ENCODE data around the gene SARS2.

SARS2 gene, protein sequence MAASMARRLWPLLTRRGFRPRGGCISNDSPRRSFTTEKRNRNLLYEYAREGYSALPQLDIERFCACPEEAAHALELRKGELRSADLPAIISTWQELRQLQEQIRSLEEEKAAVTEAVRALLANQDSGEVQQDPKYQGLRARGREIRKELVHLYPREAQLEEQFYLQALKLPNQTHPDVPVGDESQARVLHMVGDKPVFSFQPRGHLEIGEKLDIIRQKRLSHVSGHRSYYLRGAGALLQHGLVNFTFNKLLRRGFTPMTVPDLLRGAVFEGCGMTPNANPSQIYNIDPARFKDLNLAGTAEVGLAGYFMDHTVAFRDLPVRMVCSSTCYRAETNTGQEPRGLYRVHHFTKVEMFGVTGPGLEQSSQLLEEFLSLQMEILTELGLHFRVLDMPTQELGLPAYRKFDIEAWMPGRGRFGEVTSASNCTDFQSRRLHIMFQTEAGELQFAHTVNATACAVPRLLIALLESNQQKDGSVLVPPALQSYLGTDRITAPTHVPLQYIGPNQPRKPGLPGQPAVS

DNA sequence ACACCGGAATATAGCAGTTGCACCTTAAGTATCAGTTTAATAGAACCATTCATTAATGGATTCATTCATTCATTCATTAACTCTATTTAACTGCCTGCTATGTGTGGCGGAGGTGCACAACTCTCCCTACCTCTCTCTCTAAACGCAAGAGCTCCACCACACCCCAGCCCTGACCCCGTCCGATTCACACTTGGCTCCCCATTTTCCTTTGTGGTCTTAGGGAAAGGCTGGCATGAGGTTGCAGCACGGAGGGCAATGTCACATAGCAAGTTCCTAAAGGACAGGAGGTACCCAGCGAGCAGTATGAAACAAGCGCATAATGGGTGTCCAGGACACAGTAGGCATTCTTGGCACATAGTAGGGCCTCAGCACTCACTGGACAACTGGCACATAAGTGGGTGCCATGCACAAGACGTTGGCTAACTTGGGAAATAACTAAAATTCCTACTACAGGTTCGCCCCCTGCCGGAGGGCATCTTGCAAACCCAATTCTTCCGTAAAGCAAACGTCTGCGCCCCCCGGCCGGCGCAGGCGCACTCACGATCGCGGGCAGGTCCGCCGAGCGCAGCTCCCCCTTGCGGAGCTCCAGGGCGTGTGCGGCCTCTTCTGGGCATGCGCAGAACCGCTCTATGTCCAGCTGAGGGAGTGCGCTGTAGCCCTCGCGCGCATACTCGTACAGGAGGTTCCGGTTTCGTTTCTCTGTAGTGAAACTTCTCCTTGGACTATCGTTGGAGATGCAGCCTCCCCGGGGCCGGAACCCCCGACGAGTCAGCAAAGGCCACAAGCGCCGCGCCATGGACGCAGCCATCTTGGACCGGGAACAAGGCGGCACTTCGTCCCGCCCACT, at the start of gene SARS2:
Gene SARS2 (minus strand): TSS at position 835 of the 847 bp plus-strand sequence. CDS start 27 bp downstream, at position 808.
- no peak for DNase-seq (ENCODE audit: low spot score)
- H3K4me3 ChIP-seq (ENCODE audit: severe bottlenecking), result peak within 1 kb of the TSS; percentile 59
- no peaks in the 10 kb centered on the region for H3K9me3 ChIP-seq (ENCODE audit: severe bottlenecking)
- H3K27ac ChIP-seq (ENCODE audit: poor library complexity, severe bottlenecking), result peak within 1 kb of the TSS; percentile 67
- no peaks in the 10 kb centered on the region for H3K4me1 ChIP-seq (ENCODE audit: insufficient read depth, poor library complexity, severe bottlenecking)
- H3K36me3 ChIP-seq (ENCODE audit: low read depth), result peaks cover 32% of the 10 kb centered on the region
- no peaks in the 10 kb centered on the region for H3K27me3 ChIP-seq (ENCODE audit: insufficient read depth, poor library complexity, severe bottlenecking)
- peak; percentile 40 for ATAC-seq (ENCODE audit: low read depth)
- TF ChIP-seq, protein P1, sequence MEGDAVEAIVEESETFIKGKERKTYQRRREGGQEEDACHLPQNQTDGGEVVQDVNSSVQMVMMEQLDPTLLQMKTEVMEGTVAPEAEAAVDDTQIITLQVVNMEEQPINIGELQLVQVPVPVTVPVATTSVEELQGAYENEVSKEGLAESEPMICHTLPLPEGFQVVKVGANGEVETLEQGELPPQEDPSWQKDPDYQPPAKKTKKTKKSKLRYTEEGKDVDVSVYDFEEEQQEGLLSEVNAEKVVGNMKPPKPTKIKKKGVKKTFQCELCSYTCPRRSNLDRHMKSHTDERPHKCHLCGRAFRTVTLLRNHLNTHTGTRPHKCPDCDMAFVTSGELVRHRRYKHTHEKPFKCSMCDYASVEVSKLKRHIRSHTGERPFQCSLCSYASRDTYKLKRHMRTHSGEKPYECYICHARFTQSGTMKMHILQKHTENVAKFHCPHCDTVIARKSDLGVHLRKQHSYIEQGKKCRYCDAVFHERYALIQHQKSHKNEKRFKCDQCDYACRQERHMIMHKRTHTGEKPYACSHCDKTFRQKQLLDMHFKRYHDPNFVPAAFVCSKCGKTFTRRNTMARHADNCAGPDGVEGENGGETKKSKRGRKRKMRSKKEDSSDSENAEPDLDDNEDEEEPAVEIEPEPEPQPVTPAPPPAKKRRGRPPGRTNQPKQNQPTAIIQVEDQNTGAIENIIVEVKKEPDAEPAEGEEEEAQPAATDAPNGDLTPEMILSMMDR (IDR thresholded peaks at IDR 0.05; ENCODE audit: poor library complexity, severe bottlenecking), result peak; percentile 99

DNA sequence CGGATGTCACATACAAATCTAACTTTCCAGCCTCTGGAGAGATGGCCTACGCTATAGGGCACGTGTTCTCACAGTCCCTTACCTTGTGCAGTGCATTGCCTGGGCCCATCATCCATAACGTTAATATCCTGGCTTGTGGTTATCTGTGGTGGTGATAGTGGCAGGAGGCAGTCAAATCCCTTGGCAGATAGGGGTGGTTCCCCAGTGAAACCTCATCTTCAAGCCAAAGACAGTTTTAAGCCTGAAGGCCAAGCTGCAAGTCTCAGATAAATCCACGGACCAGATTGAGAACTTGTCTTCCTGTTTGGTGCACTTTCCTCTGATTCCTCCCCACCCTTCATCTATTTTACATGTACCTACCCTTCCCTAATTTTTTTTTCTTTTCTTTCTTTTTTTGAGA, 49.2 kb upstream of the SARS2 start:
- DNase-seq (ENCODE audit: low spot score), result no peak
- Histone ChIP-seq H3K36me3 (ENCODE audit: low read depth) (no peaks in the 10 kb centered on the region), H3K27ac (ENCODE audit: poor library complexity, severe bottlenecking) (no peak overlapping the region), H3K4me3 (ENCODE audit: severe bottlenecking) (no peak overlapping the region), H3K9me3 (ENCODE audit: severe bottlenecking) (peaks cover 4% of the 10 kb centered on the region), H3K27me3 (ENCODE audit: insufficient read depth, poor library complexity, severe bottlenecking) (no peaks in the 10 kb centered on the region), H3K4me1 (ENCODE audit: insufficient read depth, poor library complexity, severe bottlenecking) (no peaks in the 10 kb centered on the region)
- no peak for ATAC-seq (ENCODE audit: low read depth)
- TF ChIP-seq, protein P1 (IDR thresholded peaks at IDR 0.05; ENCODE audit: poor library complexity, severe bottlenecking), result no peak

DNA sequence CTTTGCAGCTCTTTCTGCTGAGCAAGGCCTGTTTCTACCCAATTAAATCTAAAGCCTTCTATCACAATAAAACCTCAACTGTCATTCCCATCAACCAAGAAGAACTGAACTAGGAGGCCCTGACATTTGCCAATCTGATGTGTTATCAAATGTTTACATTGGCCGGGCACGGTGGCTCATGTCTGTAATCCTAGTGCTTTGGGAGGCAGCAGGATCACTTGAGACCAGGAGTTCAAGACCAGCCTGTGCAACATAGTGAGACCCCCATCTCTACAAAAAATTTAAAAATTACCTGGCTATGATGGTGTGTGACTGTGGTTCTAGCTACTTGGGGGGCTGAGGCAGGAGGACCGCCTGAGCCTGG, 47.7 kb upstream of the SARS2 start:
- no peak overlapping the region for H3K4me3 ChIP-seq (ENCODE audit: severe bottlenecking)
- no peaks in the 10 kb centered on the region for H3K36me3 ChIP-seq (ENCODE audit: low read depth)
- TF ChIP-seq, protein P1 (IDR thresholded peaks at IDR 0.05; ENCODE audit: poor library complexity, severe bottlenecking), result no peak
- H3K27me3 ChIP-seq (ENCODE audit: insufficient read depth, poor library complexity, severe bottlenecking), result no peaks in the 10 kb centered on the region
- DNase-seq (ENCODE audit: low spot score), result no peak
- ATAC-seq (ENCODE audit: low read depth), result no peak
- no peak overlapping the region for H3K27ac ChIP-seq (ENCODE audit: poor library complexity, severe bottlenecking)
- H3K9me3 ChIP-seq (ENCODE audit: severe bottlenecking), result peaks cover 4% of the 10 kb centered on the region
- H3K4me1 ChIP-seq (ENCODE audit: insufficient read depth, poor library complexity, severe bottlenecking), result peaks cover 3% of the 10 kb centered on the region

DNA sequence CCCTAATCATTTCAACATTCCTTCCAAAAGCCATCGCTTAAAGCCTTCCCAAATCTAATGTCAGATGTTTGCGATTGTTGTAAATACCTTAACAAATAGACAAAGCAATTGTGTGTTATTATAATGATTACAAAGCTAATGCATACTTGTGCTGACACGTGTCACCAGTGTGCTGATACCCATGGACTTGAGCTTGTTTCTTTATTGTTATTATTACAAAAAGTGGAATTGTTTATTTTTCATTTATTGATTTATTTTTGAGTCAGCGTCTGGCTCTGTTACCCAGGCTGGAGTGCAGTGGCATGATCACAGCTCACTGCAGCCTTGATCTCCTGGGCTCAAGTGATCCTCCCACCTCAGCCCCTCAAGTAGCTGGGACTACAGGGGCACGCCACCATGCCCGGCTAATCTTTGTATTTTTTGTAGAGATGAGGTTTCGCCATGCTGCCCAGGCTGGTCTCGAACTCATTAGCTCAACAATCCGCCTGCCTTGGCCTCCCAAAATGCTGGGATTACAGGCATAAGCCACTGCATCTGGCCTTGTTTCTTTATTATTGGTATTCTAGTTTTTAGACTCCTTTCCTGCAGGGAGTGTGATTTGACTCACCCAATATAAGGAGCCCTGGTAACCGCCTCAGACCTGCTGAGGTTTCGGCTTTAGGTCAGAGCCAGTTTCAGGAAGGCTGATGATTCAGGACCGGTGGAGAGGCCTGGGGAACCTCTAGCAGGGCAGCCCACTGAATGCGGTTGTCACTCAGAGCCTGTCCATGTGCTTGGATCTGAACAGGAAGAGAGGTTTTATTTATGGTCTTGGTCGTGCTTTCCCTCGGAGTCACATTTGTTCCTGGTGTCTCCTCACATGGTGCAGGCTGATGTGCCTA, 47.1 kb upstream of the SARS2 start:
- DNase-seq (ENCODE audit: low spot score), result no peak

More for the DNA sequence above, 47.1 kb upstream of the SARS2 start:
- no peaks in the 10 kb centered on the region for H3K27me3 ChIP-seq (ENCODE audit: insufficient read depth, poor library complexity, severe bottlenecking)
- TF ChIP-seq, protein P1 (IDR thresholded peaks at IDR 0.05; ENCODE audit: poor library complexity, severe bottlenecking), result no peak
- no peak overlapping the region for H3K4me3 ChIP-seq (ENCODE audit: severe bottlenecking)
- ATAC-seq (ENCODE audit: low read depth), result 0 out of 3 replicates have a peak, but pooled peaks have one; percentile 17
- no peaks in the 10 kb centered on the region for H3K36me3 ChIP-seq (ENCODE audit: low read depth)
- H3K9me3 ChIP-seq (ENCODE audit: severe bottlenecking), result peaks cover 4% of the 10 kb centered on the region
- no peak overlapping the region for H3K27ac ChIP-seq (ENCODE audit: poor library complexity, severe bottlenecking)
- H3K4me1 ChIP-seq (ENCODE audit: insufficient read depth, poor library complexity, severe bottlenecking), result peaks cover 3% of the 10 kb centered on the region

Measured in RWPE2 (cell line).